Heart left ventricle (tissue), 13 donors: ENCODE results near the gene OR52I2.

ENCODE experiments used
- CTCF ChIP-seq, 12 donors: fragments of 200-600 bp; sonication (generic) in 4 of 12; IDR thresholded peaks; one replicate each; pipeline versions ENCODE4 v1.5.0 to v1.8.0; 2018 to 2022; ENCODE audit warnings: antibody characterized with exemption in 12 of 12, mild to moderate bottlenecking in 5 of 12
- POLR2A ChIP-seq, 2 donors: fragments of 450-650 bp; IDR thresholded peaks; one replicate each; pipeline ENCODE4 v1.6.1; 2017; ENCODE audit warnings: antibody characterized with exemption in 2 of 2, mild to moderate bottlenecking in 2 of 2, moderate library complexity in 2 of 2
- donor health status: ischemic (EF 13 %, LVEDD 7.1; RV severe dilation, severe dysfunction).
- donor health status: DM: no; HTN: yes; CAD: no.
- donor health status: DM: no; HTN: no; CAD: no.
- donor health status: ischemic (EF 25% LVEDD 6.9; RV normal size, moderate dysfunction).
- donor health status: ischemic (EF 25% LVEDD 5.7; RV mildly dilated, moderate dysfunction).
- donor health status: ischemic (EF 35%, LVEDD 5.7; RV mildly dilated, moderate dysfunction).
- donor health status: nonischemic (EF 11% LVEDD 7.7; RV severe dilation, severe dysfunction).
- donor health status: DM: yes; HTN: yes; CAD: no.
- donor health status: PGD.
- donor health status: ischemic (EF 29% LVEDD 5.4; RV normal size, mild dysfunction).
- donor health status: nonischemic (EF 23%, LVEDD 6.1; RV moderate dilation, normal function).

GRCh38 chr11:4543561-4543960, 38.0 kb upstream of the OR52I2 start:
- TF ChIP-seq CTCF (IDR thresholded peaks at IDR 0.05) (no peak), POLR2A (IDR thresholded peaks at IDR 0.05) (no peak)
